Lower leg skin (tissue), 4 donors: ENCODE measurements around the gene MRPL49. TPM values are rescaled to one million over a fixed set of nuclear protein-coding genes. Genes with fewer than 3 reads are reported as not detected.

Experiments used
- DNase-seq, 2 donors: peaks; one replicate each; pipeline ENCODE4 v3.0.0-alpha.2; 2019; ENCODE audit warnings: low spot score in 2 of 2
- H3K4me3 ChIP-seq: fragments of 200-600 bp; sonication (generic); 2 replicates; pipeline ENCODE4 v1.5.1; 2017; ENCODE audit warnings: mild to moderate bottlenecking, low read depth; ENCODE audit not compliant: poor library complexity, severe bottlenecking
- CTCF ChIP-seq, 3 donors: fragments of 450-650 bp; IDR thresholded peaks; one replicate each; pipeline ENCODE4 v1.5.1; 2016; ENCODE audit warnings: antibody characterized with exemption in 3 of 3, mild to moderate bottlenecking in 3 of 3, moderate library complexity in 2 of 3
- POLR2A ChIP-seq, 2 donors: fragments of 450-650 bp; IDR thresholded peaks; one replicate each; pipeline ENCODE4 v1.6.1; 2016 to 2017; ENCODE audit warnings: antibody characterized with exemption in 2 of 2, mild to moderate bottlenecking in 1 of 2, moderate library complexity in 1 of 2
- WGBS, 2 donors: methylation state at CpG; one replicate each; pipeline ENCODE4 v1.1.5; 2018; 5-methylcytosine and 5-hydroxymethylcytosine counted together
- intact Hi-C: fragments of 100-400 bp; cut with DNase I; formaldehyde crosslinking; loops from one replicate; pipeline ENCODE4 v1.15.0; 2023; ENCODE audit warnings: low total_unique reads
- total RNA-seq, 4 donors: library from RNA; depleted of rRNA; stranded (reverse); fragments of >200 nt; gene quantifications; one replicate each; pipeline ENCODE4 v1.1.0, GENCODE V29; 2016

Gene MRPL49
- total RNA-seq, 4 donors from 2014 or later = 61.0 to 107 (median 82.4) TPM

DNA sequence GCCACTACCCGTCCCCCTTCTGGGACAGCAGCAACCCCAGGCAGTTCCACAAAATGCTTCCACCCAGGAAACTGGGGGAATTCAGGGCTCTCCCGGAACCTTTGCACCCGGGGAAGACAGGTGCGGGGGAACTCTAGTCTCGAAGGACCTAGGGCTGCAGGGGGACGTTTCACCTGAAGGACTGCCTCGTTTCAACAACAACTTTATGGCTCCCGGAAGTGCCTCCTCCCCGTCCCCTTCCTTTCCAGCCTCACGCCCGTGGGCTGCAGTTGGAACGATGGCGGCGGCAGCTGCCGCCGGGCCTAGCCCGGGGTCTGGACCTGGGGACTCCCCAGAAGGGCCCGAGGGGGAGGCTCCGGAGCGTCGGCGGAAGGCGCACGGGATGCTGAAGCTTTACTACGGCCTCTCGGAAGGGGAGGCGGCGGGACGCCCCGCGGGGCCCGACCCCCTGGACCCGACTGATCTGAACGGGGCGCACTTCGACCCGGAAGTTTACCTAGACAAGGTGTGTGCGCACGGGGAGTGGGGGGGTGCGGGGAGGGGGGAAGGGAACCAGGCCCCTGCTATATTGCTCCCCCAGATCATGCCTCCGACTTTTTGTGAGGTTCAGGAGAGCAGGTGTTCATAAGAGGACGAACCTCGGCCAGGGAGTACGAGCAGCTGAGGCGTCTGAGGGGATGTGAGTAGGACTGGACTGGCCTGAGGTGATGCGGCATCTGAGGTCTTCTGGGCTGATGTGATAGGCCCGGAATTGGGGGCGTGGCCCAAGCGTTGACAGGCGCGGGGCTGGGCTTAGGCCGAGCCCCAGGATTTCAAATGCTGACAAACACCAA is 25.9 kb upstream of the MRPL49 start, which contains the start of gene VPS51:
TSS of gene VPS51 (plus strand) at position 241 of the 833 bp plus-strand sequence. CDS start at position 278, 37 bp downstream.
- H3K4me3 ChIP-seq = peak within 1 kb of the TSS; percentile 79
- TF ChIP-seq CTCF (IDR thresholded peaks at IDR 0.05) (no peak), POLR2A (IDR thresholded peaks at IDR 0.05) (no peak)
- WGBS, 2 donors = 0 to 1% methylated on average over 44 to 49 of the region's 52 CpGs
- intact Hi-C loops = no loop called here
- peak; percentile 86 to 97 for DNase-seq

DNA sequence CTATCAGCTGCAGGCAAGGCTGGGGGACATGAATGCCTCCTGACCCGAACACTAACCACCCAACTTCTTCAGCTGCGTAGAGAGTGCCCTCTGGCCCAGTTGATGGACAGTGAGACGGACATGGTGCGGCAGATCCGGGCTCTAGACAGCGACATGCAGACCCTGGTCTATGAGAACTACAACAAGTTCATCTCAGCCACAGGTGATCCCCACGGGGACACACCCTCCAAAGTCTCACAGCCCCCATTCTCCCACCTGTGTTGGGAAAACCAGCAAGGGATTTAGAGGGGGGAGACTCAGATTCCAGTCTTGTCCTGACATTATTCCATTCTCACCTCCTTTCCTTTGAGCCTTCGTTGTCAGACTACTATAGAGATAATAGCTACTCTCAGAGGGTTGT is 25.2 kb upstream of the MRPL49 start:
- intact Hi-C loops = no loop called here
- TF ChIP-seq POLR2A (IDR thresholded peaks at IDR 0.05) = no peak
- no peak for TF ChIP-seq CTCF (IDR thresholded peaks at IDR 0.05)
- DNase-seq = no peak
- 28 to 43% methylated on average over 7 to 8 of the region's 8 CpGs for WGBS, 2 donors
- no peak overlapping the region for H3K4me3 ChIP-seq

GRCh38 chr11:65100674-65101350 is 21.3 kb upstream of the MRPL49 start:
- TF ChIP-seq CTCF (IDR thresholded peaks at IDR 0.05) (no peak), POLR2A (IDR thresholded peaks at IDR 0.05) (no peak)
- no peak for DNase-seq
- no peak overlapping the region for H3K4me3 ChIP-seq
- WGBS, 2 donors = 77% methylated on average over 6 of the region's 6 CpGs
- intact Hi-C loops = no loop called here

- DNase-seq = no peak
- intact Hi-C loops = no loop called here
- TF ChIP-seq POLR2A (IDR thresholded peaks at IDR 0.05) = no peak
- no peak for TF ChIP-seq CTCF (IDR thresholded peaks at IDR 0.05)
- H3K4me3 ChIP-seq = no peak overlapping the region
- 74 to 76% methylated on average over 8 of the region's 8 CpGs for WGBS, 2 donors
Measured at GRCh38 chr11:65102142-65103095, 19.7 kb upstream of the MRPL49 start.

DNA sequence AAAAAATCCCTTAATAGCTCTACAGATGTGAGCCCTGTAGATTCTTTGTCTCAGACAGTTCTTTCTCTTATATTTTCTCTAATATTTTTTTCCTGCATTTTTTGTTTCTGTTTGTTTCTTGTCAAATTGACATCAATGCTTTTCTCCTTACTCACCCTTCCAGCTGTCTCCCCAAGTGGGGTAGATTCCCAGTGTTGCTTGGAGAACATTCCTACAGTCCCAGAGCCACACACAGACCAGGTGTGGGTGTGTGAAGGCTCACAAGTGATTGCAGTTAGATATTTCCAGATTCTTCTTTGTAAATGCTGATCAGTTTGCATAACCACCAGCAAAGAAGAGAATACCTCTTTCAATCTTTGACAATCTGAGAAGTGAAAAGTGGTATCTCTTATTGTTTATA is 18.6 kb upstream of the MRPL49 start:
- TF ChIP-seq POLR2A (IDR thresholded peaks at IDR 0.05) (no peak), CTCF (IDR thresholded peaks at IDR 0.05) (no peak)
- intact Hi-C loops = no loop called here
- no peak for DNase-seq
- H3K4me3 ChIP-seq = no peak overlapping the region
